RWPE2 (cell line): ENCODE results near the gene OPRM1.
A peak's percentile ranks its signal among the peaks of the same experiment; 100 is the strongest.

Experiments used
- ATAC-seq: fragments of 200-7000 bp; cut with Tn5 transposase; 3 replicates; pipeline ENCODE4 v1.9.1; 2021; ENCODE audit warnings: low read depth
- DNase-seq: peaks from one replicate; pipeline ENCODE4 v3.0.0-alpha.2; 2020; ENCODE audit warnings: low spot score
- H3K27ac ChIP-seq: fragments of 450-650 bp; 2 replicates; pipeline ENCODE4 v1.5.1; 2017; ENCODE audit warnings: mild to moderate bottlenecking; ENCODE audit not compliant: poor library complexity, severe bottlenecking
- H3K27me3 ChIP-seq: fragments of 250-450 bp; sonication (Bioruptor Pico); 2 replicates; pipeline ENCODE4 v1.5.1; 2021; ENCODE audit warnings: mild to moderate bottlenecking, moderate library complexity; ENCODE audit not compliant: insufficient read depth, poor library complexity, severe bottlenecking
- H3K36me3 ChIP-seq: fragments of 250-450 bp; sonication (Bioruptor Pico); 2 replicates; pipeline ENCODE4 v1.5.1; 2020; ENCODE audit warnings: low read depth, mild to moderate bottlenecking, moderate library complexity
- H3K4me1 ChIP-seq: fragments of 250-450 bp; sonication (Bioruptor Pico); 2 replicates; pipeline ENCODE4 v1.5.1; 2021; ENCODE audit warnings: mild to moderate bottlenecking, moderate library complexity; ENCODE audit not compliant: insufficient read depth, poor library complexity, severe bottlenecking
- H3K4me3 ChIP-seq: fragments of 250-450 bp; sonication (Bioruptor Pico); 2 replicates; pipeline ENCODE4 v1.5.1; 2021; ENCODE audit warnings: mild to moderate bottlenecking, moderate library complexity; ENCODE audit not compliant: severe bottlenecking
- H3K9me3 ChIP-seq: fragments of 250-450 bp; sonication (Bioruptor Pico); 2 replicates; pipeline ENCODE4 v1.5.1; 2021; ENCODE audit warnings: mild to moderate bottlenecking, moderate library complexity; ENCODE audit not compliant: severe bottlenecking
- CTCF ChIP-seq: fragments of 450-650 bp; IDR thresholded peaks from one replicate; pipeline ENCODE4 v1.5.1; 2017; ENCODE audit warnings: mild to moderate bottlenecking, moderate library complexity; ENCODE audit not compliant: poor library complexity, severe bottlenecking

Gene OPRM1

DNA sequence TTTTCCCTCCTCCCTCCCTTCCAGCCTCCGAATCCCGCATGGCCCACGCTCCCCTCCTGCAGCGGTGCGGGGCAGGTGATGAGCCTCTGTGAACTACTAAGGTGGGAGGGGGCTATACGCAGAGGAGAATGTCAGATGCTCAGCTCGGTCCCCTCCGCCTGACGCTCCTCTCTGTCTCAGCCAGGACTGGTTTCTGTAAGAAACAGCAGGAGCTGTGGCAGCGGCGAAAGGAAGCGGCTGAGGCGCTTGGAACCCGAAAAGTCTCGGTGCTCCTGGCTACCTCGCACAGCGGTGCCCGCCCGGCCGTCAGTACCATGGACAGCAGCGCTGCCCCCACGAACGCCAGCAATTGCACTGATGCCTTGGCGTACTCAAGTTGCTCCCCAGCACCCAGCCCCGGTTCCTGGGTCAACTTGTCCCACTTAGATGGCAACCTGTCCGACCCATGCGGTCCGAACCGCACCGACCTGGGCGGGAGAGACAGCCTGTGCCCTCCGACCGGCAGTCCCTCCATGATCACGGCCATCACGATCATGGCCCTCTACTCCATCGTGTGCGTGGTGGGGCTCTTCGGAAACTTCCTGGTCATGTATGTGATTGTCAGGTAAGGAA is at the start of gene OPRM1:
OPRM1 (plus strand) TSS at position 10 of the 612 bp plus-strand sequence; CDS start at position 315, 305 bp downstream.
- H3K9me3 ChIP-seq, result no peaks in the 10 kb centered on the region
- ATAC-seq (peak; percentile 91), DNase-seq (peak; percentile 62)
- no peak for TF ChIP-seq CTCF
- no peaks in the 10 kb centered on the region for H3K36me3 ChIP-seq
- H3K27ac ChIP-seq, result no peak within 1 kb of the TSS
- no peaks in the 10 kb centered on the region for H3K4me1 ChIP-seq
- no peak within 1 kb of the TSS for H3K4me3 ChIP-seq
- peaks cover 17% of the 10 kb centered on the region for H3K27me3 ChIP-seq

- Histone ChIP-seq H3K27ac (no peak overlapping the region), H3K36me3 (no peaks in the 10 kb centered on the region), H3K4me1 (no peaks in the 10 kb centered on the region), H3K4me3 (no peak overlapping the region), H3K27me3 (no peaks in the 10 kb centered on the region), H3K9me3 (no peaks in the 10 kb centered on the region)
- no peak for DNase-seq
- no peak for ATAC-seq
- no peak for TF ChIP-seq CTCF
These were observed 49.1 kb upstream of the OPRM1 start for GRCh38 chr6:153989989-153990388.

GRCh38 chr6:153994004-153994403 is 45.0 kb upstream of the OPRM1 start:
- Histone ChIP-seq H3K27ac (no peak overlapping the region), H3K4me1 (peaks cover 16% of the 10 kb centered on the region), H3K9me3 (no peaks in the 10 kb centered on the region), H3K27me3 (no peaks in the 10 kb centered on the region), H3K4me3 (no peak overlapping the region), H3K36me3 (no peaks in the 10 kb centered on the region)
- no peak for TF ChIP-seq CTCF
- ATAC-seq (no peak), DNase-seq (no peak)

DNA sequence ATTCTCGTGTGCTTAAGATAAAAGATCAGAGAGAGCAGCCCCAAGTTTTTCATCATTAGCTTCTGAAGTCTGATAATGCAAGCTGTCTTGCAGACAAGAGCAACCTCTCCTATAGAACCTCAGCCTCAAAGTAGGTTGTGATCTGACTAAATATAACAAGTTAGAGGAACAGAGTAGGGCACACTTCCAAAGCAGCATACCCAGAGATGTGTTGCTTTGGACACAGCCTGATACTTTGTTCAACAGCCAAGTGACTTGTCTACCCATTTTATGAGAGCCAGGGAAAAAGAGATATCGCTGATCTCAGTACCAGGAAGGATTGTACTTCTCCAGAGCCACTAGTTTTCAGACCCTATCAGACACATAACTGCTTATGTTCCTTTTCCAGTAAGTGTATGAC is 44.2 kb upstream of the OPRM1 start:
- Histone ChIP-seq H3K27me3 (no peaks in the 10 kb centered on the region), H3K4me3 (no peak overlapping the region), H3K36me3 (no peaks in the 10 kb centered on the region), H3K9me3 (no peaks in the 10 kb centered on the region), H3K27ac (no peak overlapping the region), H3K4me1 (peaks cover 16% of the 10 kb centered on the region)
- no peak for DNase-seq
- no peak for ATAC-seq
- no peak for TF ChIP-seq CTCF

- no peak for TF ChIP-seq CTCF
- Histone ChIP-seq H3K27ac (no peak overlapping the region), H3K27me3 (no peaks in the 10 kb centered on the region), H3K4me3 (no peak overlapping the region), H3K4me1 (peaks cover 16% of the 10 kb centered on the region), H3K9me3 (no peaks in the 10 kb centered on the region), H3K36me3 (no peaks in the 10 kb centered on the region)
- ATAC-seq, result no peak
- no peak for DNase-seq
These were observed 41.8 kb upstream of the OPRM1 start for GRCh38 chr6:153997221-153997620.
